ENCODE results near the gene RGMA.
"Not testable (repeated sequence)": the region's sequence is repeated elsewhere in the genome, so short reads cannot be mapped to it uniquely, and the experiment has no call there.

Gene RGMA

GRCh38 chr15:93036951-93037819 lies 51.8 kb downstream of the RGMA start:
- H3K9ac ChIP-seq: peak overlapping the region in 10 of 11 experiments; percentile 18 to 76 (median 67); a peak in 19 of 22 replicates
- TF ChIP-seq Cebpa-rat (IDR thresholded peaks at IDR 0.05): peak in 2 of 11 experiments; percentile 26 to 47; a peak in 2 of 22 replicates
- peak overlapping the region in 9 of 10 experiments; percentile 1 to 38 (median 25); a peak in 12 of 20 replicates for H3K4me3 ChIP-seq
- peak overlapping the region in 10 of 11 experiments; percentile 43 to 81 (median 76); a peak in 20 of 22 replicates for H3K27ac ChIP-seq
- H3K9me3 ChIP-seq (replicated peaks in 1 of 11): peaks cover 0 to 4% (median 0%) of the 10 kb centered on the region in 11 experiments; a peak in 1 of 22 replicates
- 0 out of 22 replicates have a peak, but pooled peaks cover 0 to 6% (median 0%) of the 10 kb centered on the region in 11 experiments for H3K27me3 ChIP-seq
- peaks cover 0 to 10% (median 0%) of the 10 kb centered on the region in 11 experiments; a peak in 4 of 22 replicates for H3K36me3 ChIP-seq
- peak overlapping the region; percentile 76 to 95 (median 88) for H3K4me2 ChIP-seq
- H4K20me1 ChIP-seq: no peaks in the 10 kb centered on the region
- H3K4me1 ChIP-seq: peaks cover 55 to 93% (median 77%) of the 10 kb centered on the region in 10 experiments

GRCh38 chr15:93035953-93036810 lies 52.8 kb downstream of the RGMA start:
- H3K4me1 ChIP-seq: peaks cover 48 to 84% (median 68%) of the 10 kb centered on the region in 10 experiments
- H3K9ac ChIP-seq: peak overlapping the region in 10 of 11 experiments; percentile 18 to 76 (median 67); a peak in 18 of 22 replicates
- H3K9me3 ChIP-seq (replicated peaks in 1 of 11): peaks cover 0 to 5% (median 0%) of the 10 kb centered on the region in 11 experiments; a peak in 1 of 22 replicates
- H3K27me3 ChIP-seq: 0 out of 22 replicates have a peak, but pooled peaks cover 0 to 6% (median 0%) of the 10 kb centered on the region in 11 experiments
- no peak for TF ChIP-seq Cebpa-rat (IDR thresholded peaks at IDR 0.05)
- H3K36me3 ChIP-seq: peaks cover 0 to 4% (median 0%) of the 10 kb centered on the region in 11 experiments; a peak in 2 of 22 replicates
- H4K20me1 ChIP-seq: no peaks in the 10 kb centered on the region
- peak overlapping the region in 3 of 10 experiments; percentile 11 to 15 (median 12); a peak in 5 of 20 replicates for H3K4me3 ChIP-seq
- peak overlapping the region in 10 of 11 experiments; percentile 43 to 81 (median 76); a peak in 21 of 22 replicates for H3K27ac ChIP-seq
- H3K4me2 ChIP-seq: peak overlapping the region; percentile 76 to 95 (median 88)

- Histone ChIP-seq H3K4me2 (peak overlapping the region; percentile 76 to 95 (median 88)), H3K36me3 (no peaks in the 10 kb centered on the region), H4K20me1 (no peaks in the 10 kb centered on the region), H3K9me3 (replicated peaks in 1 of 11) (peaks cover 0 to 5% (median 0%) of the 10 kb centered on the region in 11 experiments; a peak in 1 of 22 replicates), H3K4me3 (peak overlapping the region in 1 of 10 experiments; percentile 32; a peak in 1 of 20 replicates), H3K9ac (peak overlapping the region in 10 of 11 experiments; percentile 18 to 76 (median 67); a peak in 17 of 22 replicates), H3K27ac (peak overlapping the region in 9 of 11 experiments; percentile 56 to 81 (median 78); a peak in 18 of 22 replicates), H3K27me3 (0 out of 22 replicates have a peak, but pooled peaks cover 0 to 6% (median 0%) of the 10 kb centered on the region in 11 experiments), H3K4me1 (peaks cover 50 to 84% (median 68%) of the 10 kb centered on the region in 10 experiments)
- TF ChIP-seq Cebpa-rat (IDR thresholded peaks at IDR 0.05): no peak
Measured at GRCh38 chr15:93035092-93035915, 53.7 kb downstream of the RGMA start.

DNA sequence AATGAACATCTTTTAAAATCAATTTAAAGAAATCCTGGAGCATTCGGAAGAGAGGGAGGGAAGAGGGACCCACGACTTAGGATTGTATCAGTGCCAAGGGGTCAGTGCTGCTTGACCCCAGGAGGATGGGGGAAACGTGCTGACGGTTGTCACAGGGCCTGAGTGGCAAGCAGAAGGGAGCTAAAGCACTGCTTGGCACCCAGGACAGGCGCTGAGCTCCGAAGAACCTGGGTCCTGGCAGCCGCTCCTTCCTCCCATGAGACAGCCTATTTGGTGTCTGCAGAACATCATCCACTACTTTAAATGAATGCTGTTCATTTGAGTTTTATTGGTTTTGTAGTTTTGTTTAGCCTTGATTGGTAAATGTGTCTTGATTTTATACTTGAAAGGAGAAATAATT lies 54.5 kb downstream of the RGMA start:
- Histone ChIP-seq H3K36me3 (no peaks in the 10 kb centered on the region), H4K20me1 (no peaks in the 10 kb centered on the region), H3K4me1 (peaks cover 53 to 86% (median 68%) of the 10 kb centered on the region in 10 experiments), H3K4me3 (no peak overlapping the region; a peak in 1 of 20 replicates), H3K27ac (peak overlapping the region in 4 of 11 experiments; percentile 80 to 81 (median 80); a peak in 5 of 22 replicates), H3K27me3 (0 out of 22 replicates have a peak, but pooled peaks cover 0 to 6% (median 0%) of the 10 kb centered on the region in 11 experiments), H3K4me2 (peak overlapping the region in 10 of 11 experiments; percentile 76 to 95 (median 87); a peak in 16 of 22 replicates), H3K9me3 (replicated peaks in 1 of 11) (peaks cover 0 to 5% (median 0%) of the 10 kb centered on the region in 11 experiments; a peak in 1 of 22 replicates), H3K9ac (peak overlapping the region in 4 of 11 experiments; percentile 29 to 76 (median 73); a peak in 4 of 22 replicates)
- TF ChIP-seq Cebpa-rat (IDR thresholded peaks at IDR 0.05): no peak

DNA sequence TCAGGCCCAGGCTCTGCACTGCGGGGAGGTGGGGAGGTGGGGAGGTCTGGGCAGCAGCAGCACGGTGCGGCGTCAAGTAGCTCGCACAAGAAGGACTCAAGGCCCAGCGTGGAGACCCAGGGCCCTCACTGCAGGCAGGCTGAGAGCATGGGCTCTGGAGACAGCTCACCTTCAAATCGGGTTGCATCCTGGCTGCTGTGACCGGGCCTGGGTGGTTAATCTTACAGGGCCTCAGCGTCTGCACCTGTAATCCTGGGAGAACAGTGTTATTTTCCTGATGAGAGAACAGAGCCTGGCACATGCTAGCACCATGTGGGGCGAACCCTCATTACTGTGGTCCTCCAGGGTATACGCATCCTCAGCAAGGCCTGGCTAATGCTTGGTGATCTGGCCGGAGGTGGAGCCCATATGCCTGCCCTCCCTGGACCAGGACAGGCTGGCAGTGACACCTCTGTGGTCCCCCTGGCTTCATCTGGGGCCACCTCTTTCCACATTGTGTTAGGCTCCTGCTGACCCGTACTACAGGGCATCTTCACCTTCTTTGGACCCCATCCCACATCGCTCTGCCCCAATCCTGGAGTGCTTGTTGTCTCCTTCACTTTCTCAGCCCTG lies 55.5 kb downstream of the RGMA start:
- Histone ChIP-seq H3K9me3 (replicated peaks in 1 of 11) (peaks cover 0 to 5% (median 0%) of the 10 kb centered on the region in 11 experiments; a peak in 1 of 22 replicates), H3K4me2 (peak overlapping the region in 5 of 11 experiments; percentile 26 to 95 (median 85); a peak in 4 of 22 replicates), H3K27me3 (0 out of 22 replicates have a peak, but pooled peaks cover 0 to 6% (median 0%) of the 10 kb centered on the region in 11 experiments), H3K4me3 (no peak overlapping the region), H3K27ac (peak overlapping the region in 2 of 11 experiments; percentile 6 to 47; a peak in 2 of 22 replicates), H3K4me1 (peaks cover 61 to 87% (median 71%) of the 10 kb centered on the region in 10 experiments), H3K36me3 (no peaks in the 10 kb centered on the region), H3K9ac (no peak overlapping the region), H4K20me1 (peaks cover 0 to 8% (median 3%) of the 10 kb centered on the region in 11 experiments; a peak in 8 of 22 replicates)
- TF ChIP-seq Cebpa-rat (IDR thresholded peaks at IDR 0.05): no peak

DNA sequence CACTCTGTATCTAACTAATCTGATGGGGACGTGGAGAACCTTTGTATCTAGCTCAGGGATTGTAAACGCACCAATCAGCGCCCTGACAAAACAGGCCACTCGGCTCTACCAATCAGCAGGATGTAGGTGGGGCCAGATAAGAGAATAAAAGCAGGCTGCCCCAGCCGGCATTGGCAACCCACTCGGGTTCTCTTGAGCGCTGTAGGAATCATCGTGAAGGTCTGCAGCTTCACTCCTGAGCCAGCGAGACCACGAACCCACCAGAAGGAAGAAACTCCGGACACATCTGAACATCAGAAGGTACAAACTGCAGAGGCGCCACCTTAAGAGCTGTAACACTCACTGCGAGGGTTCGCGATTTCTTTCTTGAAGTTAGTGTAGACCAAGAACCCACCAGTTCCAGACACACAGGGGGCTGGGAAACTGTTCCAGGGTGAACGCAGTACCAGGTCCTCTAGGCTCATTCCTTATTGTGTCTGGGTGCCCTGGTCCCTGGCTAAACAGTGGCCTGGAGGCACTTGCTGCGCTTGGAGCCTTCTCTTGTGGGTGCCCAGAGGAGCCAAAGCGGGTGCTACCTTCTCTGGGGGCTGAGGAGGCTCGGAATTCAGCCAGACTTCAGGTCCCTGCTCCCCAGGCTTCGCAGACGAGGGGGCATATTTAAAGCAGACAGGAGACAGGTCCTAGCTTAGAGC lies 56.4 kb downstream of the RGMA start:
- Histone ChIP-seq H3K27ac (peak overlapping the region in 1 of 11 experiments; percentile 6; a peak in 1 of 22 replicates), H3K4me2 (peak overlapping the region in 1 of 11 experiments; percentile 36; a peak in 2 of 22 replicates)

GRCh38 chr15:93031557-93032384 lies 57.2 kb downstream of the RGMA start:
- H3K27ac ChIP-seq; H3K9ac ChIP-seq; H3K4me3 ChIP-seq; H3K9me3 ChIP-seq (replicated peaks in 1 of 11); H3K27me3 ChIP-seq: not testable (repeated sequence)
- Histone ChIP-seq H3K4me1 (peaks cover 61 to 87% (median 71%) of the 10 kb centered on the region in 10 experiments), H3K36me3 (peaks cover 7 to 16% (median 14%) of the 10 kb centered on the region in 11 experiments; a peak in 21 of 22 replicates), H4K20me1 (peaks cover 7 to 26% (median 17%) of the 10 kb centered on the region in 11 experiments; a peak in 15 of 22 replicates), H3K4me2 (peak overlapping the region in 2 of 11 experiments; percentile 62 to 64; a peak in 3 of 22 replicates)

More for the DNA sequence above, 56.4 kb downstream of the RGMA start:
- H4K20me1 ChIP-seq: peaks cover under 1 to 17% (median 9%) of the 10 kb centered on the region in 11 experiments; a peak in 12 of 22 replicates
- H3K9ac ChIP-seq; H3K36me3 ChIP-seq; H3K27me3 ChIP-seq; H3K9me3 ChIP-seq (replicated peaks in 1 of 11); H3K4me3 ChIP-seq: not testable (repeated sequence)
- peaks cover 61 to 87% (median 71%) of the 10 kb centered on the region in 10 experiments for H3K4me1 ChIP-seq
